Stimulated activated naive B cell treated with anti-CD40 and anti-IgM and Interleukin-4, amounts not matched to agents 10 μg/mL and 1 μg/mL and 100 μg/mL, for 72 hours (primary cell): ENCODE data around the gene RSBN1L.
"Not testable (repeated sequence)": the region's sequence is repeated elsewhere in the genome, so short reads cannot be mapped to it uniquely, and the experiment has no call there.

Experiments
- ATAC-seq, 2 donors: fragments of 150-1000 bp; cut with Tn5 transposase; replicated peaks; 2 replicates each; pipeline ENCODE4 v1.10.0; 2021; ENCODE audit warnings: moderate library complexity in 1 of 2
- DNase-seq: peaks from one replicate; pipeline ENCODE4 v3.0.0; 2021
- H3K27ac Mint-ChIP-seq: one replicate; pipeline ENCODE4 v1.8.0; 2022; ENCODE audit warnings: mild to moderate bottlenecking, mixed read lengths
- H3K27me3 Mint-ChIP-seq, 2 donors: one replicate each; pipeline ENCODE4 v1.8.0; 2022; ENCODE audit warnings: mixed read lengths in 2 of 2
- H3K36me3 Mint-ChIP-seq, 2 donors: one replicate each; pipeline ENCODE4 v1.8.0; 2022; ENCODE audit warnings: mixed read lengths in 2 of 2, mild to moderate bottlenecking in 1 of 2
- H3K4me1 Mint-ChIP-seq, 2 donors: one replicate each; pipeline ENCODE4 v1.8.0; 2022; ENCODE audit warnings: mixed read lengths in 2 of 2, mild to moderate bottlenecking in 1 of 2
- H3K4me3 Mint-ChIP-seq, 2 donors: one replicate each; pipeline ENCODE4 v1.8.0; 2022; ENCODE audit warnings: mild to moderate bottlenecking in 2 of 2, mixed read lengths in 2 of 2, moderate library complexity in 1 of 2
- H3K9me3 Mint-ChIP-seq, 2 donors: one replicate each; pipeline ENCODE4 v1.8.0; 2022; ENCODE audit warnings: mixed read lengths in 2 of 2, mild to moderate bottlenecking in 1 of 2

RSBN1L gene

DNA sequence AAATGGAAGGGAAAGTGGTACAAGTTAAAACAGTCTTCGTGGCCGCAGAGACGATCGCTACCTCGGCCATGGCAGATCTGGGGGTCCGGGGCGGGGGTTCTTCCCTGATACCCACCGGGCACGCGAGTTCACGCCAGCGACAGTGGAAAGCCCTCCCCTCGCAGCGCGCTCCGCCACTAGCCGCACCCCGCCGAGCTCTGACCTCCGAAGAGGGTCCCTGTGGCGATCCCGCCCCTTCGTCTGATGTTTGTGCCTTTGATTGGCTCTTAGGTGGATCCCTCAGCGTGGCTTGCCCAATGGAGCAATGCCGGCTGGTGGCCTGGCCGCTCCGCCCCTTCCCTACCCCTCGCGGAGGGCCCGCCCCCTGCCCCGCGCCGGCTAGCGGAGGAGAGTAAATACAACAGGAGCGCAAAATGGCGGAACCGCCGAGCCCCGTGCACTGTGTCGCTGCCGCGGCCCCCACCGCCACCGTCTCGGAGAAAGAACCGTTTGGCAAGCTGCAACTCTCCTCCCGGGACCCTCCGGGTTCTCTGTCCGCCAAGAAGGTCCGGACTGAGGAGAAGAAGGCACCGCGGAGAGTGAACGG lies at the start of gene RSBN1L:
TSS of gene RSBN1L (plus strand) at position 403 of the 586 bp plus-strand sequence. CDS start at position 414, 11 bp downstream.
- Mint-ChIP-seq H3K36me3 (peaks cover 15 to 16% of the 10 kb centered on the region in 2 donors), H3K27ac (peak within 1 kb of the TSS; percentile 98), H3K9me3 (no peaks in the 10 kb centered on the region), H3K4me3 (peak within 1 kb of the TSS; percentile 98 to 99), H3K27me3 (no peaks in the 10 kb centered on the region), H3K4me1 (peaks cover 26 to 36% of the 10 kb centered on the region in 2 donors)
- peak; percentile 94 to 95 for ATAC-seq
- peak; percentile 98 for DNase-seq

- no peak overlapping the region for H3K27ac Mint-ChIP-seq
- no peak overlapping the region for H3K4me3 Mint-ChIP-seq
- no peak for ATAC-seq
- DNase-seq, result no peak
- peaks cover 8 to 12% of the 10 kb centered on the region in 2 donors for H3K36me3 Mint-ChIP-seq
- no peaks in the 10 kb centered on the region for H3K9me3 Mint-ChIP-seq
- no peaks in the 10 kb centered on the region for H3K27me3 Mint-ChIP-seq
- no peaks in the 10 kb centered on the region for H3K4me1 Mint-ChIP-seq
Observed at GRCh38 chr7:77648742-77649338, 47.4 kb upstream of the RSBN1L start.

DNA sequence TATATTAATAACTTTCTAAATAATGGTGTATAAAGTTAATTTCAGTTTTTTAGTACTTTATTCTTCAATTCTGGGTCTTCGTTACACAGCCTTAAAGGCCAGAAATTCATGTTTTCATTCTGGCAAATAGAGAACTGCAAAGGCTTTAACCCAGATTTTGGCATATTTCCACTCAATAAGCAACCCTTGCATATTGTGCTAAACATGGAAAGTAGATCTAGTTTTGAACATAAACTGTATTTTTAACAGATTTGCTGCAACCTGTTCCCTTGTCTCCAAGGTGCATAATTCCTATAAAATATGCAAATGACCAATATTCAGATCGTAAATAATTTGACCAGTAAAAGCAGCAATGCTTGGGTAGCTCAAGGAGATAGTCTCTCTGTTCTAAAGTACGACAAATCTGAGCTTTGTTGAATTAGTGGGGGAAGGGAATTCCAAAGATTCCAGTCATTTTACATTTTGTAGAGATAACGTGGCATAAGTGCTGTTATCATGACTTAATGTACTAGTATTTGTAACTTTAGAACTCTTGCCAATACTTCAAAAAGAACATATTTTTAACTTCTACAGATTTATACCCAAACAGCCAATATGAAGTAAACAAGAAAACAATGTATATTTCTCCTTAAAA lies 46.4 kb upstream of the RSBN1L start:
- H3K27ac Mint-ChIP-seq, result no peak overlapping the region
- DNase-seq (no peak), ATAC-seq (no peak)
- H3K4me3 Mint-ChIP-seq, result no peak overlapping the region
- H3K9me3 Mint-ChIP-seq, result no peaks in the 10 kb centered on the region
- peaks cover 6 to 8% of the 10 kb centered on the region in 2 donors for H3K36me3 Mint-ChIP-seq
- no peaks in the 10 kb centered on the region for H3K4me1 Mint-ChIP-seq
- H3K27me3 Mint-ChIP-seq, result no peaks in the 10 kb centered on the region

DNA sequence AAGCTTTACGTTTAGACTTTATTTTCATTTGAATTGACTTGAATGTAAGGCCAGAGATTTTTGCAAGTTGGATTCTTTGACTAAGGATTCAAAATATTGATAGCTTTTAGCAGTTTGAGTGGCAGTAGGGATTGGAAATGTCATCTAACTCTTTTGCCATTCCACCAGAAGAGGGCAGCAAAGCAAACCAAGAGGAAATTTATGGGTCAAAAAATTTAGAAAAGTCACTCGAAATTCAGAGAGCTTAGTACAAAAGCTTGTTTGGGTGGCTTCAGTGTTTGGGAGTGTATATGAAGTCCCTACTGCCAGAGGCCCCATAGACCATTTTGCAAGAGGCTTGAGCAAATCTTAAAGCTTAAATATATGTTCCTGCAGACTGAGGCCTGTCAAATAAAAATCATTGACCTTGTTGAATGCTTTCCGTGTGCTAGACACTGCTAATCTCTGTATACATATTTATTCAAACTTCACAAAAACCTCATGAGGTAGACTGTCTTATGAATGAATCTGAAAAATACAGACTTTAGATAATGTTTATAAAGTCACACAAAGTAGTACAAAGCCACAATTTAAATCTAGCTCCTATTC lies 44.6 kb upstream of the RSBN1L start:
- no peaks in the 10 kb centered on the region for H3K27me3 Mint-ChIP-seq
- no peaks in the 10 kb centered on the region for H3K4me1 Mint-ChIP-seq
- H3K9me3 Mint-ChIP-seq, result no peaks in the 10 kb centered on the region
- H3K36me3 Mint-ChIP-seq, result peaks cover 8 to 11% of the 10 kb centered on the region in 2 donors
- no peak overlapping the region for H3K4me3 Mint-ChIP-seq
- H3K27ac Mint-ChIP-seq, result no peak overlapping the region
- ATAC-seq, result peak in 1 of 2 donors; percentile 38
- DNase-seq, result peak; percentile 10

DNA sequence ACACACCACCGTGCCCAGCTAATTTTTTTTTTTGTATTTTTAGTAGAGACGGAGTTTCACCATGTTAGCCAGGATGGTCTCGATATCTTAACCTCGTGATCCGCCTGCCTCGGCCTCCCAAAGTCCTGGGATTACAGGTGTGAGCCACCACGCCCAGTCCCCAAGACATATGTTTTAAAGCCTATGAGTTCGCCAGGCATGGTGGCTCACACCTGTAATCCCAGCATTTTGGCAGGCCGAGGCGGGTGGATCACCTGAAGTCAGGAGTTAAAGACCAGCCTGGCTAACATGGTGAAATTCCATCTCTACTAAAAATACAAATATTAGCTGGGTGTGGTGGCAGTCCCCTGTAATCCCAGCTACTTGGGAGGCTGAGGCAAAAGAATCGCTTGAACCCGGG lies 43.4 kb upstream of the RSBN1L start:
- H3K27ac Mint-ChIP-seq, H3K27me3 Mint-ChIP-seq, ATAC-seq, DNase-seq, H3K4me1 Mint-ChIP-seq, H3K4me3 Mint-ChIP-seq, H3K9me3 Mint-ChIP-seq: not testable (repeated sequence)
- peaks cover 8 to 11% of the 10 kb centered on the region in 2 donors for H3K36me3 Mint-ChIP-seq

- no peaks in the 10 kb centered on the region for H3K27me3 Mint-ChIP-seq
- DNase-seq (no peak), ATAC-seq (no peak)
- peaks cover 8 to 10% of the 10 kb centered on the region in 2 donors for H3K36me3 Mint-ChIP-seq
- H3K27ac Mint-ChIP-seq, result peak overlapping the region; percentile 20
- no peaks in the 10 kb centered on the region for H3K4me1 Mint-ChIP-seq
- no peaks in the 10 kb centered on the region for H3K9me3 Mint-ChIP-seq
- no peak overlapping the region for H3K4me3 Mint-ChIP-seq
Observed at GRCh38 chr7:77653572-77653971, 42.7 kb upstream of the RSBN1L start.

- H3K27ac Mint-ChIP-seq, result no peak overlapping the region
- H3K4me1 Mint-ChIP-seq, result no peaks in the 10 kb centered on the region
- H3K9me3 Mint-ChIP-seq, result no peaks in the 10 kb centered on the region
- ATAC-seq (no peak), DNase-seq (no peak)
- H3K36me3 Mint-ChIP-seq, result peaks cover 8 to 10% of the 10 kb centered on the region in 2 donors
- no peaks in the 10 kb centered on the region for H3K27me3 Mint-ChIP-seq
- H3K4me3 Mint-ChIP-seq, result no peak overlapping the region
Observed at GRCh38 chr7:77655356-77655755, 40.9 kb upstream of the RSBN1L start.

DNA sequence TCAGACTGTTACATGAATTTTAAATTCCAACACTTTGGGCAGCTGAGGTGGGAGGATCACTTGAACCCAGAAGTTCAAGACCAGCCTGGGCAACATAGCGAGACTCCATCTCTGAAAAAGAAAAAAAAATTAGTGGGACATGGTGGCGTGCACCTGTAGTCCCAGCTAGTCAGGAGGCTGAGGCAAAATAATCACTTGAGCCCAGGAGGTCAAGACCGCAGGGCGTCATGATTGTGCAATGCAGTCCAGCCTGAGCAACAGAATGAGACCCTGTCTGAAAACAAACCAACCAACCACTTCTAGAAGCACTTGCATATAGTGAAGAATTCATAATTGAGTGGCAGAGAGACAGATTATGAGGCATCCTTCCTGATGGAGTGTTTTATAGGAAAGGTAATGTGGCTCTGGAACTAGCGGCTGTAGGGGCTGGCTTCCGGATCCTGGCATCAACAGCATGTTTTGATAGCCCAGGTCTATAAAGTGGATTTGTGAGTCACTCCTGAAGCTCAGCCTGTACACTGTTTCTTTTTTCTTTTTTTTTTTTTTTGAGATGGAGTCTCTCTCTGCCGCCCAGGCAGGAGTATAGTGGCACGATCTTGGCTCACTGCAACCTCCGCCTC lies 40.3 kb upstream of the RSBN1L start:
- Mint-ChIP-seq H3K27ac (no peak overlapping the region), H3K4me3 (no peak overlapping the region), H3K9me3 (no peaks in the 10 kb centered on the region), H3K36me3 (peaks cover 8 to 10% of the 10 kb centered on the region in 2 donors), H3K4me1 (no peaks in the 10 kb centered on the region), H3K27me3 (no peaks in the 10 kb centered on the region)
- DNase-seq (no peak), ATAC-seq (no peak)

DNA sequence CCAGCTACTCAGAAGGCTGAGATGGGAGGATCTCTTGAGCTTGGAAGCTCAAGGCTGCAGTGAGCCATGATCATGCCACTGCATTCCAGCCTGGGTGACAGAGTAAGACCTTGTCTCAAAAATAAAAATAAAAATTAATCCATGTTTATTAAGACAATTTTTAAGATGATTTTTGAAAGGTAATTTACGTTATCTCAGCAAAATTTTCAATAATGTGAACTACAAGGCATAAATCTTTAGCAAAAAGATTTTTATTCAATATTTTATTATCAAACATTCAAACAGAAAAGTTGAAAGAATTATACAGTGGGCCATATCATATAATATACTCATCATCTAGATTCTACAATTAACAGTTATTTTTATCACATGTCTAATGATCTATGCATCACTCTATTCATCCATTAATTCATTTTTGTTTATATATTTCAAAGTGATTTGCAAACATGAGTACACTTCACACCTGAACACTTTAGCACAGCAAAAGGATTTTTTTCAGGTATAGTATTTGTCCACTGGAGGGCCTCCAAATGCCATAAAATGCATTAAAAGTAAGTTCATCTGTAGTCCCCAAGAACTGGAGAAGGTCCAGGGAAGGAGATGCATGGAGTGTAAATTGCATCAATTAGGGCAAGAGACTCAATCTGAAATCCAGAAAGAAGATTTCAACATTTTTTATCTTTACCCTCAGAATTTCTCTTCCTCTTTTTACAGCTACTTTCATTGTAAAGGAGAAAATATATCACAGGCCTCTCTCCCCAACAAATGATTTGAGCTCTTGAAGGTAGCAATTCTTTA lies 38.6 kb upstream of the RSBN1L start:
- Mint-ChIP-seq H3K4me3 (no peak overlapping the region), H3K9me3 (no peaks in the 10 kb centered on the region), H3K27me3 (no peaks in the 10 kb centered on the region), H3K27ac (no peak overlapping the region), H3K4me1 (no peaks in the 10 kb centered on the region), H3K36me3 (peaks cover 8 to 10% of the 10 kb centered on the region in 2 donors)
- ATAC-seq (peak; percentile 50 to 70), DNase-seq (no peak)

GRCh38 chr7:77658928-77659327 lies 37.3 kb upstream of the RSBN1L start:
- H3K36me3 Mint-ChIP-seq, result peaks cover 8 to 10% of the 10 kb centered on the region in 2 donors
- no peaks in the 10 kb centered on the region for H3K9me3 Mint-ChIP-seq
- no peaks in the 10 kb centered on the region for H3K4me1 Mint-ChIP-seq
- H3K27ac Mint-ChIP-seq, result no peak overlapping the region
- no peaks in the 10 kb centered on the region for H3K27me3 Mint-ChIP-seq
- no peak for DNase-seq
- no peak overlapping the region for H3K4me3 Mint-ChIP-seq
- no peak for ATAC-seq

DNA sequence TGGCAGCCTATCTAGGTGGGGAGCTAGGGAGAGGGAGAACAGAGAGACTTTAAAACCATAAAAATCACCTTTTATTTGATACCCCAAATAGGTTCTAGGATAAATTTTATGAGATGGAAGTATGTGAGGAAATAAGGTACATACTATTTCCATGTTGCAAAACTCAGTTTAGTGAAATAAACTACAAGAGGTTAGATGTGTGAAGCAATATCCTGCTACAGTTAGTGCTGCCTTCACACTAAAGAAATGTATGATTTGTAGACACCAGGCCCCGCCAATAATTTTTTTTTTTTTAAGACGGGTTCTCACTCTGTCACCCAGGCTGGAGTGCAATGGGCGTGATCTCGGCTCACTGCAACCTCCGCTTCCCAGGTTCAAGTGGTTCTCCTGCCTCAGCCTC lies 34.4 kb upstream of the RSBN1L start:
- no peak overlapping the region for H3K4me3 Mint-ChIP-seq
- peaks cover 0 to 2% of the 10 kb centered on the region in 2 donors for H3K36me3 Mint-ChIP-seq
- H3K27ac Mint-ChIP-seq, result no peak overlapping the region
- no peak for ATAC-seq
- no peaks in the 10 kb centered on the region for H3K27me3 Mint-ChIP-seq
- no peak for DNase-seq
- no peaks in the 10 kb centered on the region for H3K4me1 Mint-ChIP-seq
- no peaks in the 10 kb centered on the region for H3K9me3 Mint-ChIP-seq

DNA sequence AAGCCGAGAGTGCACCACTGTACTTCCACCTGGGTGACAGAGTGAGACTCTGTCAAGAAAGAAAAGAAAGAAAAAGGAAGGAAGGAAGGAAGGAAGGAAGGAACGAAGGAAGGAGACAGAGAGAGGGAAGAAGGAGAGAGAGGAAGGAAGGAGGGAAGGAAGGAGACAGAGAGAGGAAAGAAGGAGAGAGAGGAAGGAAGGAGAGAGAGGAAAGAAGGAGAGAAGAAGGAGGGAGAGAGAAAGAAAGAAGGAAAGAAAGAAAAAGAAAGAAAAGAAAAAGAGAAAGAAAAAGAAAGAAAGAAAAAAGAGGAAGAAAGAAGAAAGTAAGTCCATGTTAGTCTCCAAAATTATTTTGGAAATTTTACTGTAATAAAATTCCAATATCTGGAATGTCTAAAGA lies 33.4 kb upstream of the RSBN1L start:
- DNase-seq, result no peak
- no peak overlapping the region for H3K4me3 Mint-ChIP-seq
- peaks cover 1 to 2% of the 10 kb centered on the region in 2 donors for H3K36me3 Mint-ChIP-seq
- no peaks in the 10 kb centered on the region for H3K4me1 Mint-ChIP-seq
- H3K27ac Mint-ChIP-seq, result no peak overlapping the region
- no peak for ATAC-seq
- H3K27me3 Mint-ChIP-seq, result no peaks in the 10 kb centered on the region
- no peaks in the 10 kb centered on the region for H3K9me3 Mint-ChIP-seq

- Mint-ChIP-seq H3K4me3 (no peak overlapping the region), H3K27ac (no peak overlapping the region), H3K4me1 (no peaks in the 10 kb centered on the region), H3K36me3 (peaks cover 0 to 3% of the 10 kb centered on the region in 2 donors), H3K27me3 (no peaks in the 10 kb centered on the region), H3K9me3 (no peaks in the 10 kb centered on the region)
- DNase-seq (no peak), ATAC-seq (no peak)
Observed at GRCh38 chr7:77664715-77665114, 31.5 kb upstream of the RSBN1L start.

- no peak for ATAC-seq
- Mint-ChIP-seq H3K4me1 (no peaks in the 10 kb centered on the region), H3K27ac (no peak overlapping the region), H3K4me3 (no peak overlapping the region), H3K9me3 (no peaks in the 10 kb centered on the region), H3K36me3 (peaks cover 0 to 3% of the 10 kb centered on the region in 2 donors), H3K27me3 (no peaks in the 10 kb centered on the region)
- no peak for DNase-seq
Observed at GRCh38 chr7:77665161-77665560, 31.1 kb upstream of the RSBN1L start.
